GM12875 (cell line): Measurements from ENCODE around the gene DDOST.

ENCODE experiments used
- H3K4me3 ChIP-seq: one replicate; pipeline ENCODE4 v1.5.1; 2011; ENCODE audit warnings: low read depth, low read length, control low read depth
- CTCF ChIP-seq: IDR thresholded peaks from 2 replicates; pipeline ENCODE4 v1.5.1; 2011; ENCODE audit warnings: low read depth, mild to moderate bottlenecking, control low read depth, inconsistent platforms, low read length, moderate library complexity, borderline replicate concordance; ENCODE audit not compliant: insufficient read depth

The DDOST gene

GRCh38 chr1:20693623-20694022, 32.5 kb upstream of the DDOST start:
- H3K4me3 ChIP-seq = no peak overlapping the region
- TF ChIP-seq CTCF = no peak

GRCh38 chr1:20691872-20692271, 30.7 kb upstream of the DDOST start:
- H3K4me3 ChIP-seq = no peak overlapping the region
- no peak for TF ChIP-seq CTCF

GRCh38 chr1:20689645-20690056, 28.5 kb upstream of the DDOST start:
- TF ChIP-seq CTCF = no peak

GRCh38 chr1:20686883-20687725, 25.9 kb upstream of the DDOST start:
- H3K4me3 ChIP-seq = no peak overlapping the region
- TF ChIP-seq CTCF = no peak

More at GRCh38 chr1:20689645-20690056, 28.5 kb upstream of the DDOST start:
- H3K4me3 ChIP-seq = no peak overlapping the region

GRCh38 chr1:20685741-20686140, 24.6 kb upstream of the DDOST start:
- H3K4me3 ChIP-seq = no peak overlapping the region
- no peak for TF ChIP-seq CTCF

GRCh38 chr1:20685099-20685662, 24.0 kb upstream of the DDOST start:
- TF ChIP-seq CTCF = no peak
- H3K4me3 ChIP-seq = no peak overlapping the region

GRCh38 chr1:20684651-20685050, 23.5 kb upstream of the DDOST start:
- no peak overlapping the region for H3K4me3 ChIP-seq
- TF ChIP-seq CTCF = no peak
